Stimulated activated CD8-positive, alpha-beta memory T cell treated with anti-CD3 and anti-CD28 coated beads, Interleukin-15, amount 100 ng/mL, for 24 hours (primary cell): ENCODE results near the gene SLCO3A1.

Source experiments
- DNase-seq: peaks from one replicate; pipeline ENCODE4 v3.0.0-alpha.2; 2020; ENCODE audit warnings: low read depth

The SLCO3A1 gene

DNA sequence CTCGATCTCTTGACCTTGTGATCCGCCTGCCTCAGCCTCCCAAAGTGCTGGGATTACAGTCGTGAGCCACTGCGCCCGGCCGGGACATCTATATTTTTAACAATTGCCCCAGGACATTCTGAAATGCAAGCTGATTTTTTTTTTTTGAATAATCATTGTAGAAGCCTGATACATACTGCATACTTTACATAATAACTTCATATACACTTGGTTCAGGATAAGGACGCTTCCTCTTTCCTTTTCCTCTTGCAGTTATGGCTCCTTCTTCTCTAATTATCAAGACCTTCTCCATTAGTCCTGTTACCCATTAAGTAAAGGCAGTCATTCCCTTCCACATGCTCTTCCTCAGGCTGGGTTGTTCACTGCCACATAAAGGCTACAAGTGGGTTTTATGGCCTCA, 58.3 kb downstream of the SLCO3A1 start:
- DNase-seq: no peak

- DNase-seq: no peak
Measured at GRCh38 chr15:91912336-91912735, 58.8 kb downstream of the SLCO3A1 start.

- no peak for DNase-seq
Measured at GRCh38 chr15:91913560-91913959, 60.1 kb downstream of the SLCO3A1 start.

GRCh38 chr15:91915576-91915975, 62.1 kb downstream of the SLCO3A1 start:
- DNase-seq: no peak

DNA sequence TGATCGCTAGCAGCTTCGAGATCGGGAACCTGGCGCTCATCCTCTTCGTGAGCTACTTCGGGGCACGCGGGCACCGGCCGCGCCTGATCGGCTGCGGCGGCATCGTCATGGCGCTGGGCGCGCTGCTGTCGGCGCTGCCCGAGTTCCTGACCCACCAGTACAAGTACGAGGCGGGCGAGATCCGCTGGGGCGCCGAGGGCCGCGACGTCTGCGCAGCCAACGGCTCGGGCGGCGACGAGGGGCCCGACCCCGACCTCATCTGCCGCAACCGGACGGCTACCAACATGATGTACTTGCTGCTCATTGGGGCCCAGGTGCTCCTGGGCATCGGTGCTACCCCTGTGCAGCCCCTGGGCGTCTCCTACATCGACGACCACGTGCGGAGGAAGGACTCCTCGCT, 62.5 kb downstream of the SLCO3A1 start:
- no peak for DNase-seq

- no peak for DNase-seq
Measured at GRCh38 chr15:91917686-91918360, 64.3 kb downstream of the SLCO3A1 start.

- DNase-seq: no peak
Measured at GRCh38 chr15:91919014-91919534, 65.6 kb downstream of the SLCO3A1 start.

- no peak for DNase-seq
Measured at GRCh38 chr15:91921188-91921842, 67.8 kb downstream of the SLCO3A1 start.

DNA sequence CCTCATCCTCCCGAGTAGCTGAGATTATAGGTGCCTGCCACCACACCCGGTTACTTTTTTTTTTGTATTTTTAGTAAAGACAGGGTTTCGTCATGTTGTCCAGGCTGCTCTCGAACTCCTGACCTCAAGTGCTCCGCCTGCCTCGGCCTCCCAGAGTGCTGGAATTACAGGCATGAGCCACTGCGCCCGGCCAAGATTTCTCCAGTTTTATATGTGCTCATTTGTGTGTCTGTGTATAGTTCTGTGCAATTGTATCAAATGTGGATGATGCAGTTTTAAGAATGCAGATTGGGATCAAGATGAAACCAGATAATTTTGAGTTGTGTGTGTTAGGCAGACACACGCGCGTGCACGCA, 68.3 kb downstream of the SLCO3A1 start:
- DNase-seq: no peak

DNA sequence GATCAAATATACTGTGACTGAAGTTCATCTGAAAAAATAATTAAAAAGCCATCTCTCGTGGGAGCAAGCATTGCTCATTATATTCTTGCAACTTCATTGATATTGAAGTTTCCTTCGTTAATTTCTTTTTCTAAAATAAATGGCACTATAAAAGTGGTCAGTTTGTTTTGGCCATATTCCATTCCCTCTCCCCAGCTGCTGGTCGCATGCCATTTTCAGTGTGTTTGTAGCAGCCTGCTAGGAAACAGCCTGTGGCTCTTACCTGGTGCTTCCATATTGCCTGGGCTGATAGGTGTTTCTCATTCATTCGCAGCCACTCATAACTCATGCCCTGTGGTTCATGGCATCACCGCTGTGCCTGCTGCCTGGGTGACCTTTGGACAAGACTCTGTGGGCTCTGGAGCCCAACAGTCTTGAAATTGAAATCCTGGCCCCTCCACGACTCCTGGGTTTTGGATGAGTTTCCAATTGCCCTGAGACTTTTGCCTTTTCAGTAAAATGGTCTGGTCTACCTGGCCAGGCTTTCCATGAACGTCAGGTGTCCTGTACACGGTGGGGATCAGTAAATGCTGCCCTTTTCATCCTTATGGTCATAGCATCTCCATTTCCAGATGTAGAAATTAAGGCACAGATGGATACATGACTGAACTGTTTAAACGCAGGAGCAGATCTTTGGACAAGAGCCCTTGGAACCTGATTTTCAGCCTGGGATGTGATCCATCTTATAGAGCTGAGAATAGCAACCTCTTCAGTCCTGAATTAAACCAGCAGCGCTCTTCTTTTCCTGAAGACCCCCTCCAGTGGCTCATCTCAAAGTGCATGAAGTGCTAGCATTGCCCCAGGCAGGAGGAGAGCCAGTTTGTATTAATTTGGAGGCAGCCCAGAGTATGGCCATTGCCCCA, 69.4 kb downstream of the SLCO3A1 start:
- no peak for DNase-seq

DNA sequence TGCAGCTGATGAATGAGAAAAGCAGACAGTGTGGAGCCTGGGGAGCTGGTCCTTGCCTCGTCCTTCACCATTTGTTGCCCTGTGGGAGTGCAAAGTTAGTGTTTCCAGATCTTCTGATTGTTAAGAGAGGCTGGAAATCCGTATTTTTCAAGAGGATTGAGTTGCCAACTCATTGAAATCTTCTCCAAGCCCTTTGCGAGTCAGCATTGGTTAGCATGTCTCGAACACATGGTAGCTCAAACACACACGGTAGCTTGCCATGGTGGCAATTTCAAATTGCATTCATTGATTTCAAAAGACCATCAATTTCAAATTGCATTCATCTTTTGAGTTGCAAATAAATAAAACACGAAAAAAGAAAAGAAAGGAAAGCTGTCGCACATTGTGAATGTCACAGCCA, 70.7 kb downstream of the SLCO3A1 start:
- DNase-seq: no peak

- no peak for DNase-seq
Measured at GRCh38 chr15:91924837-91925495, 71.5 kb downstream of the SLCO3A1 start.

DNA sequence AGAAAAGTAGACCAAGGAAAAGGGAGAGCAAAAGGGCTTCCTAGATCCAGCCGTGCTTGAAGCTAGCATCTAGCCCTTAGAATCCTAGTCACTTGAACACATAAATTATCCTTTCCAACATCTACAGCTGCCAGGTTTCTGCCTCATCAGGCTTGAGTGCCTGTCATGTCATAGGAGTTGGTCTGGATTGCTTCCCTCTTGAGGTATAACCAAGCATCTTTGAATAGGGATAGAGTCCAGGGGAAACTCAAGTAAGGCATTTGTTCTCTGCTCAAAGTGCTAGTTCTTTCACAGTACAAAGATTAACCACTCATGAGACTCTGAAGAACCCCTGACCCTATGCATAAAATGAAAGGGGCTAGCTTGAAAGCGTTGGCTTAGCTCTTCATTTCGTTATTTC, 72.3 kb downstream of the SLCO3A1 start:
- no peak for DNase-seq

GRCh38 chr15:91926908-91927270, 73.4 kb downstream of the SLCO3A1 start:
- no peak for DNase-seq

DNA sequence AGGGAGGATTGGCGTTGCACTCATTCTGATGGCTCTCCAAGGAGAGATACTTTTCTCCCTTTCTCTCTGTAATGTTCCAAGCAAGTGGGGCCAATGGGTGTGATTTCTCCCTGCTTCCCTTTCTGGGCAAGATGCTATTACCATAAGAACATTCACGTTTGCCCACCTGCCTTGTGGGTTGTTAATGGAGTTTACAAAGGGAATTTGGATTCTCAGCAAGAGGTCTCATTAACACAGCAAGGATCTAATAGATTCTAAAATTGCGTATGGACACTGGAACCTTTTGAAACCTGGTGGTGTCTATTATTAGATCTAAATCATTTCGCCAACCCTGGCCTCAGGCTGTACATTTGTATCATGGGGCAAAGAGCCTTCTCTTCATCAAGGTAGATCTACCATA, 74.1 kb downstream of the SLCO3A1 start:
- no peak for DNase-seq

- DNase-seq: no peak
Measured at GRCh38 chr15:91928675-91929074, 75.2 kb downstream of the SLCO3A1 start.

DNA sequence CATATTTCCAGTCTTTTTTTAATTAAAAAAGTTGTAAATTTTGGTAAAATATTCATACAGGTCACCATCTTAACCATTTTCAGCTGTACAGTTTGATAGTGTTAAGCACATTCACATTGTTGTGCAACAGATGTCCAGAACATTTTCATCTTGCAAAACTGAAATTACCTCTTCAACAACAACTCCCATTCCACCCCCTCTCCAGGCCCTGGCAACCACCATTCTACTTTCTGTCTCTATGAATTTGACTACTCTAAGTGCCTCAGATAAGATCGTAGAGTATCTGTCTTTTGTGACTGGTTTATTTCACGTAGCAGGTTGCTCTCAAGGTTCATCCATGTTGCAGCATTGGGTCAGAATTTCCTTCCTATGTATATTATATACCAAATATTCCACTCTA, 76.0 kb downstream of the SLCO3A1 start:
- no peak for DNase-seq

GRCh38 chr15:91930092-91930491, 76.6 kb downstream of the SLCO3A1 start:
- DNase-seq: no peak

- no peak for DNase-seq
Measured at GRCh38 chr15:91936182-91936775, 82.8 kb downstream of the SLCO3A1 start.

DNA sequence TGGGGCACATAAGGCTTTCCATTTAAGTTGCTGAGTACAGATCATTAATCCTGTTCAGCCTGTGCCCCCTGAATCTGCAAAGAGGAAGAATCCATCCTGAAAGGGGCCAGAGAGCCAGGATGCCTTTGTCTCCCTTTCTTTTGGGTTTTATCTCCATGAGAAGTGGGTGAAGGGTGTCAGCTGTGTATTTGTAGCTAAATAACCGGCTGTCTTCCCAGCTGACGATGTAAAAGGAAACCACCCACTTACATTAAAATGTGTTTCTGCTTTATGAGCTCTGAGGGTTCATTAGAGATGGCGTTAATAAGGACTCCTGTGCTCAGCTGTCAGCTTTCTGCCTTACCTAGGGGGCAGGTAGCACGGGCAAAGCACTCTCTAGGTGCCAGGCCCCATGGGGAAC, 83.4 kb downstream of the SLCO3A1 start:
- DNase-seq: no peak

DNA sequence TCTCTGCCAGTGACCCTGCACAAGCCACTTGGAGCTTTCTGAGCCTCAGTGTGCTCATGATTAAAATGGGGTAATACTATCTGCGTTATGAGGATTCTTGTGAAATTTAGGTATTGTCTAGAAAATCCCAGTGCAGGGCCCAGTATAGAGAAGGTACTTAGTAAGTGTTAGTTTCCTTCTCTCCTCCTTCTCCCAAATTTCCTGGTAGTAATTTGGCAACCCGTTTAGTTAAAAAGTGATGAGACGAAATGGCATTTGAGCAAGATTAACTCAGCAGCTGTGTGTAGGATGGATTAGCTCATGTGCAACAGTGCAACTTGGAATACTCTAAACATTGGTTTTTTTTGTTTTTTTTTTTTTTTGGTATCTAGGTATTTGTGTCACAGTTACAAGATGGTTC, 84.6 kb downstream of the SLCO3A1 start:
- no peak for DNase-seq

DNA sequence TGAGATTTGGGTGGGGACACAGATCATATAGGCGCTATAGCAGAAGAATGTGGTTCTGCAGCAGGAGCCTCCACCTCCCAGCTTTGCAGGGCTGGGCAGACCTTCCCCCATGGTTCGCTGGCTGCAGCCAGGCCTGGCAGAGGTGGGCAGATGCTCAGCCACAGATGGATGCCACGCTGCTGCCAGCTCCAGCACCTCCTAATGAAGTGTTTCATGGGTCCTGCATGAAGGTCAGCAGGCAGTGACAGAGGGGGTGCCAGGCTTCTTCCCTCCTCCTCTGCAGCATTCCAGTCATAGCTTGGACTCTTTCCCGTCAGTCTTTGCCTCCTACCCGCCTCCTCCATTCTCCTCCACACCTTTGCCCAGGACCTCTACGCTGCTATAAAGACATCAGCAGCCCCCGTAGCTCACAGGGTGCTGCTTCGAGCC, 85.9 kb downstream of the SLCO3A1 start:
- no peak for DNase-seq
